Breast epithelium (tissue), 3 donors: ENCODE data around the gene LHX6.

ENCODE experiments used
- POLR2A ChIP-seq: fragments of 450-650 bp; IDR thresholded peaks from one replicate; pipeline ENCODE4 v1.6.1; 2016; ENCODE audit warnings: antibody characterized with exemption, mild to moderate bottlenecking, moderate library complexity
- TF ChIP-seq, protein P1 (sequence below), 3 donors: fragments of 450-650 bp; IDR thresholded peaks; one replicate each; pipeline ENCODE4 v1.5.1; 2016 to 2017; ENCODE audit warnings: antibody characterized with exemption in 3 of 3, mild to moderate bottlenecking in 3 of 3, moderate library complexity in 3 of 3

DNA sequence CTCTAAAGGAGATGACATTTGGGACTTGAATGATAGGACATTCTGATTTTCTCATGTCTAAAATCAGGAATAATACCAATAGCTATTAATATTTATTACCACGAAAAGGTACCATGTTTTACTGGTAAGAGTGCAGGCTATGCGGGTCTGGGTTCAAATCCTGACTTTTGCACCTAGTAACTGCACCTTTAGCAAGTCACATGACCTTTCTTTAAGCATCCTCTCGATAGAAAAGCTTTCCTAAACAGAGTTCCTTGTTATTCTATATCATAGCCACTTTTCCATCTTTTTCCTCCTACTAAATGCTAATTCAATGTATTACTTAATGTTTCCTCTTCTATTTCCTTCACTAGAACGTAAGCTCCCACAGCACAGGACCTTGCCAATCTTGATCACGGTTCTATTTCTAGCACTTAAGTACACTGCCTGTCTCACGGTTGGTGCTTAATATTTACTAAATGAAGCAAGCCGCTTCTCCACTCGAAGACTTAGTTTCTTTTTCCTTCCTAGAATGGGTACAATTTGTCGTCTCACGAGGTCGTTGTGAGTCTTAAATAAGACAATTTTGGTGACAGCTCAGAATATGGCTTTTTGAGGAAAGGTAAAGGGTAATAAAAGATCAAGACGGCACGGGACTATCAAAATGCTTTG, 35.1 kb upstream of the LHX6 start:
- no peak for TF ChIP-seq POLR2A
- TF ChIP-seq, protein P1, sequence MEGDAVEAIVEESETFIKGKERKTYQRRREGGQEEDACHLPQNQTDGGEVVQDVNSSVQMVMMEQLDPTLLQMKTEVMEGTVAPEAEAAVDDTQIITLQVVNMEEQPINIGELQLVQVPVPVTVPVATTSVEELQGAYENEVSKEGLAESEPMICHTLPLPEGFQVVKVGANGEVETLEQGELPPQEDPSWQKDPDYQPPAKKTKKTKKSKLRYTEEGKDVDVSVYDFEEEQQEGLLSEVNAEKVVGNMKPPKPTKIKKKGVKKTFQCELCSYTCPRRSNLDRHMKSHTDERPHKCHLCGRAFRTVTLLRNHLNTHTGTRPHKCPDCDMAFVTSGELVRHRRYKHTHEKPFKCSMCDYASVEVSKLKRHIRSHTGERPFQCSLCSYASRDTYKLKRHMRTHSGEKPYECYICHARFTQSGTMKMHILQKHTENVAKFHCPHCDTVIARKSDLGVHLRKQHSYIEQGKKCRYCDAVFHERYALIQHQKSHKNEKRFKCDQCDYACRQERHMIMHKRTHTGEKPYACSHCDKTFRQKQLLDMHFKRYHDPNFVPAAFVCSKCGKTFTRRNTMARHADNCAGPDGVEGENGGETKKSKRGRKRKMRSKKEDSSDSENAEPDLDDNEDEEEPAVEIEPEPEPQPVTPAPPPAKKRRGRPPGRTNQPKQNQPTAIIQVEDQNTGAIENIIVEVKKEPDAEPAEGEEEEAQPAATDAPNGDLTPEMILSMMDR (IDR thresholded peaks at IDR 0.05) = no peak
